Hepatocyte (in vitro differentiated cells): ENCODE measurements around the gene NLRP10.

Experiments
- EZH2 ChIP-seq: fragments of 200-600 bp; sonication (generic); IDR thresholded peaks from 2 replicates; pipeline ENCODE4 v1.6.1; 2016; ENCODE audit warnings: antibody characterized with exemption, mild to moderate bottlenecking, borderline replicate concordance
- EZH2phosphoT487 ChIP-seq: fragments of 200-600 bp; sonication (generic); IDR thresholded peaks from one replicate; pipeline ENCODE4 v1.6.1; 2018; ENCODE audit warnings: antibody characterized with exemption, mild to moderate bottlenecking, low read depth, moderate library complexity; ENCODE audit not compliant: unreplicated experiment, severe bottlenecking
- TF ChIP-seq, protein P1 (sequence below): fragments of 200-600 bp; sonication (generic); IDR thresholded peaks from 2 replicates; pipeline ENCODE4 v1.5.1; 2016; ENCODE audit warnings: antibody characterized with exemption, mild to moderate bottlenecking; ENCODE audit not compliant: poor library complexity

DNA sequence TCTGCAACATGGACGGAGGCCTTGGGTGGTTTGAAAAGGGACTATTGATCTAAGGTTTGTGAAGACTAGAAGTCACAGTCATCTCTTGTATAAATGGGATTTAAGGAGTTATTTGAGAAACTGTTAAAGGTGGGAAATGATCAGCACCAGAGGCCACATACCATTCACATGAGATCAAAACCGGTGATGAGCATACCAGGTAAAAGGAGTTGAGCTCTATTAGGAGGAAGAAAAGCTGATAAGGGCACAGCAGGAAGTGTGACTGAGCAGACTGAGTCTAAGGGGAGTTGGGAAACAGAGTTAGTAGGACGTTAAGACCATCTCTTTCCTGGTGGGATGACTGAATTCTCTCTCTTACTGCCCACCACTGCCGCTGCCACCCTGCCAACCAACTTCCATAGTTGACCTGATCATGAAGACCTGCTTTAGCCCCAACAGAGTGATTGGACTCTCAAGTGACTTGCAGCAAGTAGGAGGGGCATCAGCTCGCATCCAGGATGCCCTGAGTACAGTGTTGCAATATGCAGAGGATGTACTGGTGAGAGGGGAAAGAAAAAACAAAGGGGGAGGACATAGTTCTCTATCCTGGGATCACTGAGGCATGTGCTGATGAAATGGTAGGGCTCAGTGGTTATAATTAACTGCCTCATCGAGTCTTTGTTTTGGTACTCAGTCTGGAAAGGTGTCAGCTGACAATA lies 29.5 kb upstream of the NLRP10 start:
- TF ChIP-seq, protein P1, sequence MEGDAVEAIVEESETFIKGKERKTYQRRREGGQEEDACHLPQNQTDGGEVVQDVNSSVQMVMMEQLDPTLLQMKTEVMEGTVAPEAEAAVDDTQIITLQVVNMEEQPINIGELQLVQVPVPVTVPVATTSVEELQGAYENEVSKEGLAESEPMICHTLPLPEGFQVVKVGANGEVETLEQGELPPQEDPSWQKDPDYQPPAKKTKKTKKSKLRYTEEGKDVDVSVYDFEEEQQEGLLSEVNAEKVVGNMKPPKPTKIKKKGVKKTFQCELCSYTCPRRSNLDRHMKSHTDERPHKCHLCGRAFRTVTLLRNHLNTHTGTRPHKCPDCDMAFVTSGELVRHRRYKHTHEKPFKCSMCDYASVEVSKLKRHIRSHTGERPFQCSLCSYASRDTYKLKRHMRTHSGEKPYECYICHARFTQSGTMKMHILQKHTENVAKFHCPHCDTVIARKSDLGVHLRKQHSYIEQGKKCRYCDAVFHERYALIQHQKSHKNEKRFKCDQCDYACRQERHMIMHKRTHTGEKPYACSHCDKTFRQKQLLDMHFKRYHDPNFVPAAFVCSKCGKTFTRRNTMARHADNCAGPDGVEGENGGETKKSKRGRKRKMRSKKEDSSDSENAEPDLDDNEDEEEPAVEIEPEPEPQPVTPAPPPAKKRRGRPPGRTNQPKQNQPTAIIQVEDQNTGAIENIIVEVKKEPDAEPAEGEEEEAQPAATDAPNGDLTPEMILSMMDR, result no peak
- TF ChIP-seq EZH2, result no peak
- no peak for TF ChIP-seq EZH2phosphoT487
